HG03108 (cell line): ENCODE data around the gene POLR2F.
A peak's percentile ranks its signal among the peaks of the same experiment; 100 is the strongest.

Experiments
- ATAC-seq: cut with Tn5 transposase; IDR thresholded peaks from one replicate; pipeline ENCODE4 v1.9.1; 2021; ENCODE audit warnings: moderate library complexity; ENCODE audit not compliant: unreplicated experiment

Gene POLR2F

GRCh38 chr22:37953437-37954179, at the start of gene POLR2F, which contains the start of gene C22orf23:
POLR2F (plus strand) TSS chr22:37953699; CDS start chr22:37953788, 89 bp downstream.
C22orf23 (minus strand) TSS chr22:37953601; CDS start chr22:37953149, 452 bp downstream.
- ATAC-seq, result peak; percentile 83

GRCh38 chr22:37904572-37905533, 48.6 kb upstream of the POLR2F start:
- ATAC-seq, result no peak

- peak; percentile 85 for ATAC-seq
Measured at GRCh38 chr22:37905534-37906363, 47.8 kb upstream of the POLR2F start, which contains the start of gene MICALL1. MICALL1 (plus strand) TSS chr22:37906297; CDS start chr22:37906423, 126 bp downstream.

- peak; percentile 20 for ATAC-seq
Measured at GRCh38 chr22:37906364-37907008, 47.0 kb upstream of the POLR2F start.

GRCh38 chr22:37907036-37907954, 46.2 kb upstream of the POLR2F start:
- ATAC-seq, result no peak

GRCh38 chr22:37909766-37910165, 43.7 kb upstream of the POLR2F start:
- no peak for ATAC-seq

- no peak for ATAC-seq
Measured at GRCh38 chr22:37910890-37911672, 42.4 kb upstream of the POLR2F start.

- ATAC-seq, result no peak
Measured at GRCh38 chr22:37911697-37912096, 41.8 kb upstream of the POLR2F start.

GRCh38 chr22:37912171-37912570, 41.3 kb upstream of the POLR2F start:
- no peak for ATAC-seq

GRCh38 chr22:37913233-37913721, 40.2 kb upstream of the POLR2F start:
- ATAC-seq, result no peak

- ATAC-seq, result no peak
Measured at GRCh38 chr22:37916311-37916710, 37.2 kb upstream of the POLR2F start.

- ATAC-seq, result no peak
Measured at GRCh38 chr22:37917874-37918548, 35.5 kb upstream of the POLR2F start.

- ATAC-seq, result no peak
Measured at GRCh38 chr22:37918580-37919270, 34.8 kb upstream of the POLR2F start.

- ATAC-seq, result no peak
Measured at GRCh38 chr22:37920126-37920525, 33.4 kb upstream of the POLR2F start.

- no peak for ATAC-seq
Measured at GRCh38 chr22:37922191-37922590, 31.3 kb upstream of the POLR2F start.

GRCh38 chr22:37923927-37924326, 29.6 kb upstream of the POLR2F start:
- no peak for ATAC-seq
